ENCODE results near the gene TPP1. TPM values are rescaled to one million over a fixed set of nuclear protein-coding genes. Genes with fewer than 3 reads are reported as not detected.

TPP1 gene
- polyA plus RNA-seq, 3 donors, result 115 to 127 (median 115) TPM

DNA sequence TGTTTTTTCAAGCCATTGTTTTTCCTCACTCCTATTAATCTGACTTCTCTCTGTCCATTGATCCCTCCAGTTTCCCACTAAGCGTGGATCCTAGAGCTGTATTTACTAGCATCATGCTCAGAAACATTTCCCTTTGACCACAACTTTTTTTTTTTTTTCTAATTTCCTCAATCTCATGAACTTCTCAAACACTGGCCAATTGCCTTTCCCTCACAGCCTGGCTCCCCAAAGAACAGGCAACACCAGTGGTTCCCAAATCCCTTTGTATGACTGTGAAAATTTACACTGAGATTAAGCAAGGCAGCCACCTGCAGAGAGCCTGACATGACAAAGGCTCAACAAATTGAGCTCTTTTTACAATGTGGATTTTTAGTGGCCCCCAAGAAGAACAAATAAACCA lies 1.4 kb upstream of the TPP1 start:
- no peak for DNase-seq (ENCODE audit: extremely low read depth in 1 of 11, low read depth in 9 of 11, low spot score in 4 of 11)

- peak in 6 of 11 donors; percentile 60 to 83 (median 74) for DNase-seq (ENCODE audit: extremely low read depth in 1 of 11, low read depth in 9 of 11, low spot score in 4 of 11)
Observed at GRCh38 chr11:6618117-6619003, 862 bp downstream of the TPP1 start.

DNA sequence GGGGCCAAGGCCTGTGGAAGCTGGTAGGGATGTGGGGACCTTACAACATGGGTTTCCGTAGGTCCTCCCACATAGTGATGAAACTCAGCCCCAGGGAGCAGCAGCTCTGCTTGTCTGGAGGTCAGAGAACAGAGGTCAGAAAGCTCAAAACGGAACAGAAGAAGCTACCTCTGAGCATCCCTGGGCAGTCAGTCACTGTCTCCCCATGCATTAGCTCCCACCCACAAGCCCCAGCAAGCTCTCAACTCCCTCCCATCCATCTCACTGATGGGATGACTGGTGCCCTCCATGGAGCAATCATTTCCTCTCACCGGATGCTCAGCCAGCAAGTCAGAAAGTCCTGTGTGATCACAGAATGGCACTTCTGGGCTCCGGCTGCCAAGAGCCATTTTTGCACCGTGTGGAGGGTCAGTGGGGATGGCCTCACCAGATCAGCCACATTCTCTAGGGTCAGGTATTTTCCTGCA lies 1.9 kb downstream of the TPP1 start:
- DNase-seq (ENCODE audit: extremely low read depth in 1 of 11, low read depth in 9 of 11, low spot score in 4 of 11), result no peak

DNA sequence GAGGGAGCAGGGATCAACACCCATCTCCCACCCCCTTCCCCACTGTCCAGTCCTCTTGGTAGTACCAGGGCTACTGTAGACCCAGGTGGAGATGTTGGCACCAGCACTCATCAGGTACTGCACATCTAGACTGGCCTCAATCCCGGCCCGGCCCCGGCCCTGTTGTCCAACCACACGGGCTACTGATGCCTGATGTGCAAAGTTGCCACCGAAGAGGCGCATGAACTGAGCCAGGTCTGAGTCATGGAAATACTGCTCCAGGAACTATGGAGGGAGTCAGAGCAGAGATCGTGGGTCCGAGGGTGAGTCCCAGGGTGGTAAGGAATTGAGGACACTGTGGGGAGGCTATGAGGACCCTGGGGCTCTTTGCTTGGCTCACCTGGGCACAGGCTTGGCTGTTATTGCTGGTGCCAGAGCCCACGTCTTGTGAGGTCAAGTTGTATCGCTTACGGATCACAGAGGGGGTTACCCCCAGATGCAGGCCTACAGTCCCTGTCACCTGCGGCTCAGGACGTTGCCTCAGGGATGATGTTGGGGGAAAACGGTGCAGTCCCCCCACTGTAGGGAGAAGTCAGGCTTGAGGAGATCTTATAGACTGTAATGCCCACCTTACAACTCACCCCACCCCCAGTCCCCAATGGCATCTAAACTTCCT lies 2.5 kb downstream of the TPP1 start:
- no peak for DNase-seq (ENCODE audit: extremely low read depth in 1 of 11, low read depth in 9 of 11, low spot score in 4 of 11)

DNA sequence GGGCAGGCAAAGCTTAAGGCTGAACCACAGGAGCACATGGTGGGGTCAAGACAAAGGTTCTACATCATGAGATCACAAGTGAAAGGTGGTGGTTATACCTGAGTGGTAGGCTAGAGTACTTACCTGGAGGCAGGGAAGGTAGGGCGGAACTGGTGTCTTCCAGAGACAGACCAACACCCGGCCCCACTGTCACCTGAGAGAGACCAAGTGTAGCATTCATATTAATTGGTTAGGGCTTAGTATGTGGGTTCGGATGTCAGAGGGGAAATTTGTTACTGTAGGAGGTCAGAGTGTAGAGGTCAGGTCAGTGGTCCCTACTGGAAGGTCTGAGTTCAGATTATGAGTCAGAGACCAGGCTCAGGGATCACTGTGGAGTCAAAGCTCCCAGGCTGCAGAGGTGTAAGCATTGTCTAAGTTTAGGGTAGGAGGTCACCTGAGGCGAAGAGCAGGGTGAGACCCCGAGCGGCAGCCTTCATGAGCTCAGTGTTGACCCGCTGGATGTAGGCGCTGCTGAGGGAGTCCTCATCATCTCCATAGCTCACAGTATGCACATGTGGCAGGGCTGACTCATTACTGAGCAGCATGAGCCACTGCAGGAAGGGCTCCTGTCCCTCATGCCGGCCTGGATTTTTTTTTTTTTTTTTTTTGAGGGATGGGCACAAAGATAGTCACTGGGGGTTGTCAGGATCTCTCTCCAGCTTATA lies 3.2 kb downstream of the TPP1 start:
- no peak for DNase-seq (ENCODE audit: extremely low read depth in 1 of 11, low read depth in 9 of 11, low spot score in 4 of 11)

- DNase-seq (ENCODE audit: extremely low read depth in 1 of 11, low read depth in 9 of 11, low spot score in 4 of 11), result no peak
Observed at GRCh38 chr11:6615046-6615445, 4.2 kb downstream of the TPP1 start.

DNA sequence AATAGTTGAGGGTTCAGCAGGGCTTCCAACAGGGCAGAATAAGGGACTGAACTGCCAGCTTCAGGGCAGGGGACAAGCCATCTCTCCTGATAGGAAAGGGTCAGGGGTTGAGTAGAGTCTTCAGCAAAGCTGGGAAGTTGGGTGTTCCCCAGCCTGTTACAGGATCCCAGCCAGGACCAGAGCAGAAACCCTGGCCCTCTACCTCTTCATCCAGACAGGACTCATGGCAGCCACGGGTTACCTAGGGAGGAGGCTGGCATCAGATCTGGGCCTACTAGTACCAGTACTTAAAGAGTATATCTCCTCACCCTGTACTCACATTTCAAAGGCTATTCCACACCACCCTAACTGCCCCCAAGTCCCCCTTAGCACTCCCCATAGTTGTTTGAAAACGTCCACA lies 4.8 kb downstream of the TPP1 start:
- DNase-seq (ENCODE audit: extremely low read depth in 1 of 11, low read depth in 9 of 11, low spot score in 4 of 11), result no peak

GRCh38 chr11:6613496-6613895 lies 5.7 kb downstream of the TPP1 start:
- DNase-seq (ENCODE audit: extremely low read depth in 1 of 11, low read depth in 9 of 11, low spot score in 4 of 11), result no peak

- DNase-seq (ENCODE audit: extremely low read depth in 1 of 11, low read depth in 9 of 11, low spot score in 4 of 11), result peak in 10 of 11 donors; percentile 83 to 95 (median 92)
Observed at GRCh38 chr11:6612213-6613041, 6.8 kb downstream of the TPP1 start, which contains the start of gene TAF10. TSS of gene TAF10 (minus strand) at chr11:6612216. CDS start at chr11:6612189, 27 bp downstream.

DNA sequence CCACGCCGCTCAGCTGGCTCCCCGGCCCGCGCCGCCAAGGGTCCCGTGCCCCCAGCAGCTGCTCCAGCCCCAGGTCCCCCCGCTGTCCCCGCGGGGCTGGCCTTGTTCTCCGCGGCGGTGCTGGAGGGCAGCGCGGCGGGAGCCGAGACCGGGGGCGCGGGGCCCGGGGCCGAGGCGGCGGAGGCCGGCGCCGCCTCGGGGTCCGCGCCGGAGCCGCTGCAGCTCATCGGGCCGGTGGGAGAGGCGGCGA lies 7.3 kb downstream of the TPP1 start:
- DNase-seq (ENCODE audit: extremely low read depth in 1 of 11, low read depth in 9 of 11, low spot score in 4 of 11), result no peak

DNA sequence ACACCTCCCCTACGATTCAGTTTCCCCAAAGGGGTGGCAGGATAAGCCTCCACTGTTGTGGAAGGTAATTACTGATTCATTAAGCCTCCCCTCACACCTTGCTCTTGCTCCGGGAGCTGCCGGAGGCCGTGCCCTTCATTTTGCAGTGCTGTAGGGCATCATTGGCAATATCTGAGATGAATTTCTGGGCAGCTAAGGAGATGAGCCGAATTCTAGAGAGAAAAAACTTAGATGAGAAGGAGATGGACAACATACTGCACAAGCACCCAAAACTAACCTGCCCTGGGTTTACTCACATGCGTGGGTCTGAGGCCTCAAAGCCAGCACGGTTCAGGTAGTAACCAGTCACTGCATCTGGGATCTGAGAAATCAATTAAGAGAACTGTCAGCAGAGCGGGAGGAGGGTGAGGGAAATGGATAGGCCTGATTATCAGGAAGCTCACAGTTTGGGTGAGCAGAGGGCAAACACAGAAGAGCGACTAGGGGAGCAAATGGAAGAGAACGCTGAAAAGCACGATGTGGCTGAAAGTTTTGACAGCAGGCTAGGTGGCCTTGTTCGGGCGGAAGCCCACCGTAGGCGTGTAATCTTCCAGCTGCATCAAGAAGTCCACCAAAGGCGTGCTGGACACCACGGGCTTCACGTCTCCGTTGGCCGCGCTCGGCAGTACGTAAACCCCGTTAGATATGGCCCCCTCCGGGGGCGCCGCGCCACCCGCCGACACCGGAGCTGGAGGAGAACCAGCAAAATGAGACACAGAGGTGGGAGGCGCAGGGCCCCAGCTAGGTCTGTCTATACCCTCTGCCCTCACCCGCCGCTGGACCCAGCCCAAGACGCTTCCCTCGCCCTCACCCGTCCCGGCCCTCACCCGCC lies 7.9 kb downstream of the TPP1 start:
- peak in 1 of 11 donors; percentile 14 for DNase-seq (ENCODE audit: extremely low read depth in 1 of 11, low read depth in 9 of 11, low spot score in 4 of 11)

DNA sequence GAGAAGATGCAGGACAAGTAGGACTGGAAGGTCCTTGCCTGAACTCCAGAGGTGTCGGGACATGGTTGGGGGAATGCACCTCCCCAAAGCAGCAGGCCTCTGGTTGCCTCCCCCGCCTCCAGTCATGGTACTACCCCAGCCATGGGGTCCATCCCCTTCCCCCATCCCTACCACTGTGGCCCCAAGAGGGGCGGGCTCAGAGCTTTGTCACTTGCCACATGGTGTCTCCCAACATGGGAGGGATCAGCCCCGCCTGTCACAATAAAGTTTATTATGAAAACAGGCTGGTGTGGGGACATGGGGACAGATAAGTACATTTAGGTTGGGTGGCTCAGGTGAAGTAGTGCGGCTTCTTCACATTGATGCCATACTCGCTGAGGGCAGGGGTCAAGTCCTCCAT lies 8.6 kb downstream of the TPP1 start:
- no peak for DNase-seq (ENCODE audit: extremely low read depth in 1 of 11, low read depth in 9 of 11, low spot score in 4 of 11)

DNA sequence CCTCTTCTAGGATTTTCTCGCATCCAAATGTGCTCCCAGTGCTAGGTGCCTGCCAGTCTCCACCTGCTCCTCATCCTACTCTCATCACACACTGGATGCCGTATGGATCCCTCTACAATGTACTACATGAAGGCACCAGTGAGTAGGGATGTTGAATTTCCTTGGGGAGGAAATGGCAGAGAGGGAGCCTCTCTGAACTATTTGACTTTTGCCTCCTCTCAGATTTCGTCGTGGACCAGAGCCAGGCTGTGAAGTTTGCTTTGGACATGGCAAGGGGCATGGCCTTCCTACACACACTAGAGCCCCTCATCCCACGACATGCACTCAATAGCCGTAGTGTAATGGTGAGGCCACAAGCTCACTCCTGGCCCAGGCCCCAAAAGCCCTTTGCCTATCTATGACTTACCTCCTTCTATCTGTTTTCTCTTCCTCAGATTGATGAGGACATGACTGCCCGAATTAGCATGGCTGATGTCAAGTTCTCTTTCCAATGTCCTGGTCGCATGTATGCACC lies 9.7 kb downstream of the TPP1 start:
- DNase-seq (ENCODE audit: extremely low read depth in 1 of 11, low read depth in 9 of 11, low spot score in 4 of 11), result no peak

DNA sequence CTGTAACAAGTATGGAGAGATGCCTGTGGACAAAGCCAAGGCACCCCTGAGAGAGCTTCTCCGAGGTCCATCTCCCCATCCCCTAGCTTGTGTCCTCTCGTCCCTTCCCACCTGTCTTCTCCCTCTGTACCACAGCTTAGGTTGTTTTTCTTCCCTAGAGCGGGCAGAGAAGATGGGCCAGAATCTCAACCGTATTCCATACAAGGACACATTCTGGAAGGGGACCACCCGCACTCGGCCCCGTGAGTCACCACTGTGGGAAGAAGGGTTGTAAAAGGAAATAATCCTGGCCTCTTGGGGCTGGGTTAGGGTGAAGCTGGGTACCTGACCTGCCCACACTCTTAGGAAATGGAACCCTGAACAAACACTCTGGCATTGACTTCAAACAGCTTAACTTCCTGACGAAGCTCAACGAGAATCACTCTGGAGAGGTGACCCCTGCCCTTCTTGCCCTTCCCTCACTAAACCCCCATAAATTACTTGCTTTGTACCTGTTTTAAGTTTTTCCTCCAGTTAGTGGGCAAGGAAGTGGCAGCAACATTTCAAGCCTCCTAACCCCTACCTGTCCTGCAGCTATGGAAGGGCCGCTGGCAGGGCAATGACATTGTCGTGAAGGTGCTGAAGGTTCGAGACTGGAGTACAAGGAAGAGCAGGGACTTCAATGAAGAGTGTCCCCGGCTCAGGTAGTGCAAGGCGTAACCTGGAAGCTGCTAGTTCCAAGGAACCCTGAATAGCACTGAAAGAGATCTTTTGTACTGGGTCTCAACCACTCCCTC lies 10.3 kb downstream of the TPP1 start:
- DNase-seq (ENCODE audit: extremely low read depth in 1 of 11, low read depth in 9 of 11, low spot score in 4 of 11), result no peak

- DNase-seq (ENCODE audit: extremely low read depth in 1 of 11, low read depth in 9 of 11, low spot score in 4 of 11), result no peak
Observed at GRCh38 chr11:6608011-6608410, 11.2 kb downstream of the TPP1 start.

DNA sequence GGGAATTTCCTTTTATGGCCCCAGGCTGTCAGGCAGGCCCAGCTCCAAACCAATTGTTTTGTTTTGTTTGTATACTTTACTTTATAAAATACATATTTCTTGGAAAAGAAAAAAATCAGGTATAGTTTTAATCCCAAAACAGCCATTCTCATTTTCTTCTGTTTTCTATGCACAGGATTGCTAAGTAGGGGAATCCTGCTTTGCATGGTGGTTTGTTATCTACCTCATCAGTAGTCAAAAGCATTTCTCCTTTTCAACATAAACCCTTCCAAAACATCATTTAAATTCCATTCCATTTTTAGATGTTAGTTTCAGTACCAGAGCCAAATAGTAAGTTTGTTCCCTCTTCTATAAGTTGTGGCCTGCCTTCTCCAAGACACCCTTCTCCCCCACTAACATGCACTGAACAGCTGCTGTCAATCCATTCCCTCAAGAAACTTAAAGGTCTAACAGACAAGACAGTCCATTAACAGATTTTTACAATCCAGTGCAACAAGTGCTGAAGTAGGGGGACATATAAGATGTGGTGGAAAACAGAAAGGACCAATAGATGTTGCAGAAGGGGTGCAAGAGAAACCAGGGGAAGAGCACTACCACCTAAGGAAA lies 11.9 kb downstream of the TPP1 start:
- no peak for DNase-seq (ENCODE audit: extremely low read depth in 1 of 11, low read depth in 9 of 11, low spot score in 4 of 11)

Data from renal cortex interstitium (tissue), 11 donors.